Psoas muscle (tissue), 8 donors: ENCODE data around the gene KIAA0513. TPM values are rescaled to one million over a fixed set of nuclear protein-coding genes. Genes with fewer than 3 reads are reported as not detected.

Experiments used
- ATAC-seq, 4 donors: fragments of 200-7000 bp; cut with Tn5 transposase; one replicate each; pipeline ENCODE4 v1.9.1; 2020; ENCODE audit warnings: moderate library complexity in 3 of 4, mild to moderate bottlenecking in 2 of 4
- DNase-seq, 2 donors: peaks; one replicate each; pipeline ENCODE4 v3.0.0-alpha.2; 2020
- H3K27ac ChIP-seq: fragments of 200-600 bp; one replicate; pipeline ENCODE4 v1.8.0; 2022
- H3K27me3 ChIP-seq, 3 donors: fragments of 200-600 bp in 1 of 3; one replicate each; pipeline versions ENCODE4 v1.6.1 to v1.8.0; 2013 to 2022; ENCODE audit warnings: low read length in 2 of 3, mild to moderate bottlenecking in 2 of 3, moderate library complexity in 1 of 3; ENCODE audit not compliant: insufficient read depth in 3 of 3
- H3K36me3 ChIP-seq, 2 donors: fragments of 200-600 bp in 1 of 2; one replicate each; pipeline versions ENCODE4 v1.6.1 to v1.8.0; 2013 to 2022; ENCODE audit warnings: low read depth in 1 of 2, mild to moderate bottlenecking in 1 of 2, moderate library complexity in 1 of 2; ENCODE audit not compliant: insufficient read depth in 1 of 2
- H3K4me1 ChIP-seq: fragments of 200-600 bp; one replicate; pipeline ENCODE4 v1.8.0; 2022
- H3K4me3 ChIP-seq: fragments of 200-600 bp; one replicate; pipeline ENCODE4 v1.8.0; 2022; ENCODE audit warnings: mild to moderate bottlenecking
- H3K9me3 ChIP-seq: fragments of 200-600 bp; one replicate; pipeline ENCODE4 v1.8.0; 2022
- WGBS, 3 donors: extraction: QIAGEN DNeasy Blood & Tissue Kit; methylation state at CpG; one replicate each; pipeline versions ENCODE4 v1.1.6 to v1.1.7; 2013; 5-methylcytosine and 5-hydroxymethylcytosine counted together
- intact Hi-C, 2 donors: fragments of 100-400 bp; cut with DNase I; formaldehyde crosslinking; loops; one replicate each; pipeline versions ENCODE4 v1.11.0 to v1.14.2; 2022
- polyA plus RNA-seq, 3 donors: library from polyadenylated mRNA; stranded (reverse); fragments of 200-250 nt; gene quantifications; one replicate each; pipeline ENCODE4 v1.2.3, GENCODE V29; 2013
- total RNA-seq, 4 donors: library from RNA; stranded (reverse); fragmentation: NEBNext Ultra II Directional in 2 of 4; extraction: Animal tissue kit (Norgen Biotek cat#: 25700) in 2 of 4; gene quantifications; one replicate each; pipeline versions ENCODE4 v1.2.1 to v1.2.4, GENCODE V29; 2021 to 2023
- TF ChIP-seq, protein P1 (sequence below): fragments of 200-600 bp; IDR thresholded peaks from one replicate; pipeline ENCODE4 v1.8.0; 2022; ENCODE audit warnings: antibody characterized with exemption
- donor health status: healthy with polysubstance abuse.
- donor health status: DM: no; HTN: no; CAD: no; lungs with moderate emphysema.
- donor health status: Bipolar disorder and iron deficiency.
- donor health status: healthy.
- donor health status: DM: yes; HTN: yes; CAD: no.
- donor health status: DM: no; HTN: no; CAD: no.
- donor health status: DM: no; HTN: no; CAD: no.
- donor health status: DM: yes; HTN: yes; CAD: no.

KIAA0513 gene
- total and polyA plus RNA-seq, 7 donors, result 3.6 to 18.2 (median 12.9) TPM

GRCh38 chr16:85136213-85136701 lies 108.7 kb downstream of the KIAA0513 start:
- peak overlapping the region; percentile 64 for H3K4me3 ChIP-seq
- peak; percentile 10 to 38 (median 22) for ATAC-seq
- 36 to 41% (median 41%) methylated on average over 11 to 12 of the region's 12 CpGs for WGBS, 3 donors
- TF ChIP-seq, protein P1, sequence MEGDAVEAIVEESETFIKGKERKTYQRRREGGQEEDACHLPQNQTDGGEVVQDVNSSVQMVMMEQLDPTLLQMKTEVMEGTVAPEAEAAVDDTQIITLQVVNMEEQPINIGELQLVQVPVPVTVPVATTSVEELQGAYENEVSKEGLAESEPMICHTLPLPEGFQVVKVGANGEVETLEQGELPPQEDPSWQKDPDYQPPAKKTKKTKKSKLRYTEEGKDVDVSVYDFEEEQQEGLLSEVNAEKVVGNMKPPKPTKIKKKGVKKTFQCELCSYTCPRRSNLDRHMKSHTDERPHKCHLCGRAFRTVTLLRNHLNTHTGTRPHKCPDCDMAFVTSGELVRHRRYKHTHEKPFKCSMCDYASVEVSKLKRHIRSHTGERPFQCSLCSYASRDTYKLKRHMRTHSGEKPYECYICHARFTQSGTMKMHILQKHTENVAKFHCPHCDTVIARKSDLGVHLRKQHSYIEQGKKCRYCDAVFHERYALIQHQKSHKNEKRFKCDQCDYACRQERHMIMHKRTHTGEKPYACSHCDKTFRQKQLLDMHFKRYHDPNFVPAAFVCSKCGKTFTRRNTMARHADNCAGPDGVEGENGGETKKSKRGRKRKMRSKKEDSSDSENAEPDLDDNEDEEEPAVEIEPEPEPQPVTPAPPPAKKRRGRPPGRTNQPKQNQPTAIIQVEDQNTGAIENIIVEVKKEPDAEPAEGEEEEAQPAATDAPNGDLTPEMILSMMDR, result no peak
- H3K27ac ChIP-seq, result peak overlapping the region; percentile 71
- peaks cover 21% of the 10 kb centered on the region for H3K4me1 ChIP-seq
- no peaks in the 10 kb centered on the region for H3K36me3 ChIP-seq
- intact Hi-C loops, result no loop called here
- no peaks in the 10 kb centered on the region for H3K9me3 ChIP-seq
- peak in 1 of 2 donors; percentile 72 for DNase-seq
- no peaks in the 10 kb centered on the region for H3K27me3 ChIP-seq

DNA sequence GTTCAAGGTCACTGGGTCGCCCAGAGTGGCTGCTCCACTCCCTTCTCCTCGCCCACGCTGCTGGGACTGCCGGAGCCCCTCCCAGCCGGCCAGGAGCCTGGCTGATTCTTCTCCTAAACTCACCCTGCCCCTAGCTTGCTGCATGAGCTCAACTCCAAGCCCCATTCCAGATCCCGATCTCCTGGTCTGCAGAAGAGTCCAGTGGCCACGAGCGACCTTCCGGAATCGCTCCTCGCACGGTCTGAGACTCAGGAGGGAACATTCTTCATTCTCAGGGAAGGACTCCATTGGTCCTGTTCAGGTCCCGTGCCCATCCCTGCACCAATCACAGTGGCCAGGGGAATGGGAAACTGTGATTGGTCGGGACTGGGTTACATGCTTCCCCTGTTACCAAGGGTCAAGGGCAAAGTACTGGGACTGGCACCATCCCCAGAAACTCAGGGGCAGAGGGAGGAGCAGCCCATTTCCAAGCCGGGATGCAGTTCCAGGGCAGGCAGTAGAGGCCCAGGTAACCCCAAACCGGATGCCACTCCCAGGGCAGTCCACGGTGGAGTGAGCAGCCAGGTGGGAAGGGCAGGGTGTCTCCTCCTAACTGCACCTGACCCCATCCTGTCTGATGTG lies 109.2 kb downstream of the KIAA0513 start:
- ATAC-seq (peak; percentile 52 to 76 (median 66)), DNase-seq (peak in 1 of 2 donors; percentile 67)
- Histone ChIP-seq H3K4me3 (peak overlapping the region; percentile 64), H3K27ac (peak overlapping the region; percentile 71), H3K9me3 (no peaks in the 10 kb centered on the region), H3K36me3 (no peaks in the 10 kb centered on the region), H3K27me3 (no peaks in the 10 kb centered on the region), H3K4me1 (peaks cover 20% of the 10 kb centered on the region)
- intact Hi-C loops, result no loop called here
- 26 to 37% (median 30%) methylated on average over 15 to 17 of the region's 17 CpGs for WGBS, 3 donors
- TF ChIP-seq, protein P1, result no peak

- Histone ChIP-seq H3K36me3 (no peaks in the 10 kb centered on the region), H3K4me3 (peak overlapping the region; percentile 64), H3K27me3 (no peaks in the 10 kb centered on the region), H3K27ac (peak overlapping the region; percentile 71), H3K4me1 (peaks cover 23% of the 10 kb centered on the region), H3K9me3 (no peaks in the 10 kb centered on the region)
- intact Hi-C loops, result no loop called here
- peak; percentile 94 to 97 for DNase-seq
- WGBS, 3 donors, result 3 to 5% (median 4%) methylated on average over 27 to 29 of the region's 29 CpGs
- TF ChIP-seq, protein P1, result no peak
- ATAC-seq, result peak; percentile 89 to 93 (median 91)
These were observed 109.9 kb downstream of the KIAA0513 start for GRCh38 chr16:85137323-85138072.

GRCh38 chr16:85138073-85138824 lies 110.7 kb downstream of the KIAA0513 start:
- peak overlapping the region; percentile 71 for H3K27ac ChIP-seq
- no peak overlapping the region for H3K4me3 ChIP-seq
- H3K4me1 ChIP-seq, result peaks cover 23% of the 10 kb centered on the region
- H3K36me3 ChIP-seq, result no peaks in the 10 kb centered on the region
- intact Hi-C loops, result no loop called here
- DNase-seq (no peak), ATAC-seq (no peak)
- 72 to 75% (median 73%) methylated on average over 12 of the region's 12 CpGs for WGBS, 3 donors
- H3K9me3 ChIP-seq, result no peaks in the 10 kb centered on the region
- TF ChIP-seq, protein P1, result no peak
- H3K27me3 ChIP-seq, result no peaks in the 10 kb centered on the region
